Adipocyte (in vitro differentiated cells): Measurements from ENCODE around the gene DMC1.

Source experiments
- DNase-seq: peaks from one replicate; pipeline ENCODE4 v3.0.0-alpha.2; 2015; ENCODE audit warnings: low read depth
- H3K27me3 ChIP-seq: replicated peaks from 2 replicates; pipeline ENCODE4 v1.7.0; 2013; ENCODE audit warnings: mild to moderate bottlenecking, low read length, moderate library complexity; ENCODE audit not compliant: control insufficient read depth, insufficient read depth
- H3K36me3 ChIP-seq: 2 replicates; pipeline ENCODE4 v1.7.0; 2013; ENCODE audit warnings: low read length, mild to moderate bottlenecking, moderate library complexity; ENCODE audit not compliant: control insufficient read depth, insufficient read depth, severe bottlenecking
- H3K4me1 ChIP-seq: 2 replicates; pipeline ENCODE4 v1.7.0; 2013; ENCODE audit warnings: mild to moderate bottlenecking, low read length, moderate library complexity; ENCODE audit not compliant: control insufficient read depth, insufficient read depth
- H3K4me3 ChIP-seq: 2 replicates; pipeline ENCODE4 v1.7.0; 2013; ENCODE audit warnings: mild to moderate bottlenecking, low read length, moderate library complexity
- H3K9ac ChIP-seq: 2 replicates; pipeline ENCODE4 v1.7.0; 2013; ENCODE audit warnings: mild to moderate bottlenecking, low read length, moderate library complexity
- H3K9me3 ChIP-seq: 2 replicates; pipeline ENCODE4 v1.7.0; 2013; ENCODE audit warnings: mild to moderate bottlenecking, low read length, moderate library complexity; ENCODE audit not compliant: control insufficient read depth

DMC1 gene

DNA sequence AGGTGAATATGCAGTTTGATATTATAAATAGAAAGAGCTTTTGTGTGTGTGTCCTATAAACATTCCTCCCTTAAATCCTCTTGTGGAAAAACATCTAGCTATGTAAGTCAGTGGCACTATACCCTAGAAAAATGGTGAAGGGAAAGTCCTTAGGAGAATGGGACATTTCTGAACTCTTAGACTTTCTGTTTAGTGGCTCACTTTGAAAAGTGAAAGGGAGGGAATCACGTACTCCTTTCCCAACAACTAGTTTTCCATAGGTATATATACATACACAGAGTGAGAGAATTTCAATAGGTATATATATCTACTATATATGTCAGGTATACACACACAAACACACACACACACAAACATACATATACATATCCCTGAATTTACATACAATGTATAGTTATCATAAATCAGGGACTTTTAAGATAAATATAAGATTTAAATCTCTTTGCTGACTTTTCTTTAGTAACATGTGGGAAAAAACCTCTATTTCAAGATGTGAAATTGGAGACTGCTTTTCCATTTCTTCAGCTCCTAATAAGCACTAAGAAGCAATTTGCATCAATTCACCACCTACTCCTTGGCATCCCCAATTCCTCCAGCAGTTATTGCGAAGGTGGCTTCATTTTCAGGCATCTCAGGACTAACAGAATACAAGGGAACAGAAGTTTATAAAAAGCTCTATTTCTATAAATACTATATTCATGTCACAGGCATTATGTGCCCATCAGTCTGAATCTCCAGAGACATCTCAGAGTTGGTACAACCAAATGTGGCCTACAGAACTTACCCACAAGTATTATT, 50.3 kb downstream of the DMC1 start:
- DNase-seq = no peak
- Histone ChIP-seq H3K36me3 (no peaks in the 10 kb centered on the region), H3K9me3 (no peaks in the 10 kb centered on the region), H3K27me3 (no peaks in the 10 kb centered on the region), H3K4me1 (no peaks in the 10 kb centered on the region), H3K4me3 (no peak overlapping the region), H3K9ac (no peak overlapping the region)

DNA sequence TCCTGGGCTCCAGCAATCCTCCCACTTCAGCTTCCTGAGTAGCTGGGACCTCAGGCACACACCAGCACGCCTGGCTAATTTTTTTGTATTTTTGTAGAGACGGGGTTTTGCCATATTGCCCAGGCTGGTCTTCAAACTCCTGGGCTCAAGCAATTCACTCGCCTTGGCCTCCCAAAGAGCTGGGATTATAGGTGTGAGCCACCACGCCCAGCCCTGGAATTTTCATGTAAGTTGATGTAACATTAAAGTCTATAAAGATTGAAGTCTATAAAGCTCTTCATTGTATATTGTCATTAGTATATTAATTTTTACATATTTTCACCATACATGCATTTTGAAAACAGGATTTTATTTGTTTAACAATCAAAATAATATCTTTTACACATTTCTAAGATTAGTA, 51.4 kb downstream of the DMC1 start:
- no peak for DNase-seq
- no peaks in the 10 kb centered on the region for H3K27me3 ChIP-seq
- no peaks in the 10 kb centered on the region for H3K9me3 ChIP-seq
- no peak overlapping the region for H3K4me3 ChIP-seq
- no peaks in the 10 kb centered on the region for H3K4me1 ChIP-seq
- no peak overlapping the region for H3K9ac ChIP-seq
- H3K36me3 ChIP-seq = no peaks in the 10 kb centered on the region

DNA sequence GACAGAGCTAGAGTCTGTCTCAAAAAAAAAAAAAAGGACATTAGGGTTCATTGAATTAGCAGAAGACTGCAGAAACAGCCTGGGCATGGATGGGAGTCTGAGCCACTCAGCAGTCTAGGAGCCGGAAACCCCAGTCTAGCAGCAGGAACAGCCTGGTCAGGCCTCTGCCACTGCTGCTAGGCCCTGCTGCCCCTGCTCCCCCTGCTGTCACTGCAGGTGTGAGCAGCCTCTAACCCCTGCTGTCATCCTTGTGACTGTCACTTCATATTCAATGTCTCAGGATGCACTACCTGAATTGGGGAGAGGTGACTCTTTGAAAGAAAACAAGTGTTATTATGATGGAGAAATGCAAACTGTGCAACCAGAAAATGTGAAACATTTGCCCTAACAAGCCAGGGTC, 56.9 kb downstream of the DMC1 start:
- H3K4me3 ChIP-seq = no peak overlapping the region
- H3K9ac ChIP-seq = no peak overlapping the region
- no peaks in the 10 kb centered on the region for H3K36me3 ChIP-seq
- no peaks in the 10 kb centered on the region for H3K27me3 ChIP-seq
- H3K4me1 ChIP-seq = no peaks in the 10 kb centered on the region
- H3K9me3 ChIP-seq = no peaks in the 10 kb centered on the region
- no peak for DNase-seq

DNA sequence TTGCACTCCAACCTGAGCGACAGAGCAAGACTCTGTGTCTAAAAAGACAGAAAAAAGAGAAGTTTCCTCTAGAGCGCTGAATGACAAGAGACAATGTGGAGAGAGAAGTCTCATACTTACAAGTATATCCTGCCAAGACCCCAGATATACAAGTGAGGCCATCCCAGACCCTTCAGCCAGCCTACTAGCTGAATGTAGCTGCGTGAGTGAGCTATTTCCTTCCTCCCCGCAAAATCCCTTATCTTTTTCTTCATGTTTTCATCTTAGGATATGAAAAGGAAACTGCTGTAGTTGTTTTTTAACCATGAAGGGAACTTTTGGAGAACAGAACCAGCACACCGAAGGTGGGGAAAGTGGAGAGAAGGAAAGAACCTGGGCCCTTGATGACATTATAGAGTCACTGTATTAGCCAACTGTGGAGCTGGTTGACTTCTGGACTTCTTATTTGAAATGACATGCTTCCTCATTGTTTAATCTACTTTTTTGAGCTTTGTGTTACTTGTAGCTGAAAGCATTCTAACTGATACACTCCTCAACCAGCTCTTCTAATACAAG, 59.5 kb downstream of the DMC1 start:
- no peaks in the 10 kb centered on the region for H3K36me3 ChIP-seq
- no peak for DNase-seq
- no peaks in the 10 kb centered on the region for H3K27me3 ChIP-seq
- H3K4me1 ChIP-seq = peaks cover 7% of the 10 kb centered on the region
- no peak overlapping the region for H3K9ac ChIP-seq
- H3K9me3 ChIP-seq = no peaks in the 10 kb centered on the region
- H3K4me3 ChIP-seq = no peak overlapping the region

DNA sequence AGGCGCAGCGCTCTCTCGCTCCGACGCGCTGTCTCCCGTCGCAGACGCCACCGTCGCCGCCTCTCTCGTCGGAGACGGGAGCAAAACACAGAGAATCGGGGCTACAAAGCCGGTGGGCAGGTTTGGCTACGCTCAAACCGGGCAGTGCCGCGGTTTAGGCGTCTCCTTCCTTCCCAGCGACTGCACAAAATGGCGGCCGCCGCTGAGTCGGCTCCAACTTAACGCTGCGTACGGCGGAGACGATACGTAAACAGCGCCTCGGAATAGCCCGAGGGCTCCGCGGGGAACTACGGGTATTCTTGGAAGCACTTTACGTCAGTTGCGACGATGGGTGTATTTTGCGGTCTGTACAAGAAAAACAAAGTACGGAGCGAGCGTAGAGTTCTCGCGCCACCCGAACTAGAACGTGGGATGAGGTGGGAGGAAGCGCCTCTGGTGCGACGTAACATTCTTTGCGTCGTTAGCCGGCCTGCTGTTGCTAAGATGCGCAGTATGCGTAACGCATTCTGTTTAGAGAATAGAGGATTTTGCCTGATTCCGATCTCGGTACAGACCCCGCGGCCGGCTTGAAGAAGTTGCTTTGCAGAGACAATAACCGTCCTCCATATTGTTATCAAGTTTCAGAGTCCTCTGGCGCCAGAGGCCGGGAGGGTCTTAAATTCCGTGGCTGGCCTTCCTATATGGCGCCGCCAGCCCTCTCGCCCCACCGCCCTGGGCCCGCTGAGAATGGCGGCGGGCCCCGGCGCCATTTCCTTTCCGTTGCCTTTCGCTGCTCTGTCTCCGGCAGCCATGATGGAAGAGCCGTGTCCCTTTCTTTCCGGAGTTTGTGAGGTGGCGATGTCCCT, 63.6 kb downstream of the DMC1 start, which contains the start of gene DDX17:
DDX17 (minus strand) TSS at position 194 of the 845 bp plus-strand sequence.
- Histone ChIP-seq H3K4me1 (peaks cover 37% of the 10 kb centered on the region), H3K9ac (peak within 1 kb of the TSS; percentile 100), H3K36me3 (peaks cover 10% of the 10 kb centered on the region), H3K4me3 (peak within 1 kb of the TSS; percentile 92), H3K9me3 (no peaks in the 10 kb centered on the region), H3K27me3 (no peaks in the 10 kb centered on the region)
- DNase-seq = peak; percentile 98

DNA sequence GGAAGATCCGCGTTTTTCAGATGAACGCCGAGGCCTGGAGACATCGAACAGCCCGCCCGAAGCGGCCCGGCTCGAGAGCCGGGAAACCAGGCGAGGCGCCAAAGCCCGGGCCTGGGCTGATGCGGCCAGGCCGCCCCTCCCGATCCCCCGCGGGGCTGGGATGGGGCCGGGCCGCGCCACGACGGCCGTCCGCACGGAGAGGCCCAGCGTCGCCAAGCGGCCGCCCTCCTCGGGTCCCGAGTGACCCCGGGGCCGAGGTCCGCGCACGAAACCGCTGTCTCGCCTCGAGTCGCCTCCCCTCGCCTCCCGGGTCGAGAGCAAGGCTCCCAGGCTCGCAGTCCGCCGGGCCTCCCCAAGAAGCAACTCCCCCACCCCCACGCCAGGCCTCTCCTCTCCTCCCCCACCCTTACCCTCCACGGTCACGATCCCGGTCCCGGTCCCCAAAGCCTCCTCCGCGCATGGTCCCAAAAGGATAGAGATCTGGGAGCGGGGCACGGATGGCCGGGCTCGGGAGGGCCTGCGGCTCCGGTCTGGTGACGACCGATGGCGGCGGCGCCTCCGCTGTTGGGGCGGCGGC, 64.4 kb downstream of the DMC1 start:
- Histone ChIP-seq H3K9me3 (no peaks in the 10 kb centered on the region), H3K4me3 (peak overlapping the region; percentile 92), H3K4me1 (peaks cover 41% of the 10 kb centered on the region), H3K27me3 (no peaks in the 10 kb centered on the region), H3K36me3 (peaks cover 15% of the 10 kb centered on the region), H3K9ac (peak overlapping the region; percentile 100)
- peak; percentile 88 for DNase-seq

DNA sequence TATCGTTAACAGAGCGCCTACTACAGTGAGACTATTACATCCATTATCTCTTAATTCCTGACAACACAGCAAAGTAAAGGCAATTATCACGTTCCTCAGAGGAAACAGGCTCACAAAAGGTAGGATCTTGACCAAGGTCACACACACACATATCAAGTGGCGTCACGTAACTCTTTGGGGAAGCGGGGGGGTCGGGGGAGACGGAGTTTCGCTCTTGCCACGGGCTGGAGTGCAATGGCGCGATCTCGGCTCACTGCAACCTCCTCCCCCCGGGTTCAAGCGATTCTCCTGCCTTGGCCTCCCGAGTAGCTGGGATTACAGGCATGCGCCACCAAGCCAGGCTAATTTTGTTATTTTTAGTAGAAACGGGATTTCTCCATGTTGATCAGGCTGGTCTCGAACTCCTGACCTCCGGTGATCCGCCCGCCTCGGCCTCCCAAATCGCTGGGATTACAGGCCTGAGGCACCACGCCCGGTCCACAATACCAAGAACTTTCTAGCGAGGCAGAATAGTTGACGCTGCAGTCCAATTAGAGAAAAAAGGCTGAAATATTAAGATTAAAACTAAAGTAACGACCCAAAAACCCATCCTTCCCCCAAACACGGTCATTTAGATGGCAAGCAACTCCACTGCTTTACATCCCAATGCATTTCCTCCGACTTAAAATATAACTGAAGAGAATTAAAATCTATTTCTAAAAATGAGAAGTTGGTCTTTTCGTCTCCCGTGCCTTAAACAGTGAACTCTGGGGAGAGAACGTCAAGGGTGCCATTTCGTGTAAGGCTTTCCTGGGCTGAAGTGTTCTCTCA, 65.0 kb downstream of the DMC1 start:
- H3K36me3 ChIP-seq = peaks cover 20% of the 10 kb centered on the region
- H3K9me3 ChIP-seq = no peaks in the 10 kb centered on the region
- peaks cover 41% of the 10 kb centered on the region for H3K4me1 ChIP-seq
- peak overlapping the region; percentile 100 for H3K9ac ChIP-seq
- peak overlapping the region; percentile 92 for H3K4me3 ChIP-seq
- H3K27me3 ChIP-seq = no peaks in the 10 kb centered on the region
- DNase-seq = peak; percentile 69

DNA sequence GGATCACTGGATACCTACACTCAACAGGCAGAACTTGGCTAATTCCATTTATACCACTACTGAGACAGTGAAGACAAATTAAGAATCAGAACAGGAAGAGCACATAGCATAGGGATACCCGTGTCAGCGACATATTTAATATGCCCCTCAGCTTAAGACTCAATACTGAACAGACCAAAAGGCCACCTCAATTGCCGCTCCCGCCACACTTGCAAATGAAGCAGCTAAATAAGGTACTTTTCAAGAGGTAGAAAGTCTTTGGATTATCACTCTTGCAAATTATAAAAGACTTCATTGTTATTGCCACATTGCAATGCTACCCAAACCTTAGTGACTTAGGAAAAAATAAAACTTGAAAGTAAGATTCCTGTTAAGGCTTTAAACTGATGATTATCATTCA, 67.0 kb downstream of the DMC1 start:
- peak overlapping the region; percentile 92 for H3K4me3 ChIP-seq
- peaks cover 39% of the 10 kb centered on the region for H3K36me3 ChIP-seq
- H3K9me3 ChIP-seq = no peaks in the 10 kb centered on the region
- no peaks in the 10 kb centered on the region for H3K27me3 ChIP-seq
- DNase-seq = no peak
- H3K9ac ChIP-seq = peak overlapping the region; percentile 100
- H3K4me1 ChIP-seq = peaks cover 41% of the 10 kb centered on the region

DNA sequence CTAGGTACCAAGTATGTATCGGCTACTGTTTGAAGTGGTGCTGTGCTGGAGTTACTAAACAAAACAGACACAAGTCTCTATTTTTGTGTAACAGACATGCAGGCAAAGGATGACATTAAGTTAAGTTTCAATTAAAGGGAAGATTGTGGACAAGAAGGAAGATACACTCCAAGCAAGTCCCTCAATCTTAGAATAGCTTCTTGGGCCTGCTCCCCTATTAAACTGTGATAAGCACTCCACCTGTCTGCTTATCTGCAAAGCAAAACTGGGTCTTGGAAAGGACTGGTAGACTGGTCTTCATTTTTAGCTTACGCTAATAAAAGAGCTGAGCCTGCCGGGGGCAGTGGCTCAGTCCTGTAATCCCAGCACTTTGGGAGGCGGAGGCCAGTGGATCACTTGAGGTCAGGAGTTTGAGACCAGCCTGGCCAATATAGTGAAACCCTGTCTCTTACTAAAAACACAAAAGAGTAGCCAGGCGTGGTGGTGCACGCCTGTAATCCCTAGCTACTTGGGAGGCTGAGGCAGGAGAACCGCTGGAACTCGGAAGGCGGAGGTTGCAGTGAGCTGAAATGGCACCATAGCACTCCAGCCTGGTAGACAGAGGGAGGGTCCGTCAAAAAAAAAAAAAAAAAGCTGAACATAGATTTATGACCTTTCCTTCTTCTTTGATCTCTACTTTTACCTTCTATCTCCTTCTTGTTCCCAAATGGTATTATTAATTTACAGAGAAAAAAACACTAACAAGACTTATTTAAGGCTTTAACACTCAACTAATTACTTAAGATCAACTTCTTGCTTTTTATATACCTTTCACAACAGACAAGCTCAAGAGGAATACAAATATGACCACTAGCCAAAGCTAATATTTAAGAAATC, 67.9 kb downstream of the DMC1 start:
- no peak for DNase-seq
- Histone ChIP-seq H3K4me1 (peaks cover 39% of the 10 kb centered on the region), H3K9me3 (no peaks in the 10 kb centered on the region), H3K36me3 (peaks cover 49% of the 10 kb centered on the region), H3K9ac (peak overlapping the region; percentile 100), H3K4me3 (peak overlapping the region; percentile 92), H3K27me3 (no peaks in the 10 kb centered on the region)

DNA sequence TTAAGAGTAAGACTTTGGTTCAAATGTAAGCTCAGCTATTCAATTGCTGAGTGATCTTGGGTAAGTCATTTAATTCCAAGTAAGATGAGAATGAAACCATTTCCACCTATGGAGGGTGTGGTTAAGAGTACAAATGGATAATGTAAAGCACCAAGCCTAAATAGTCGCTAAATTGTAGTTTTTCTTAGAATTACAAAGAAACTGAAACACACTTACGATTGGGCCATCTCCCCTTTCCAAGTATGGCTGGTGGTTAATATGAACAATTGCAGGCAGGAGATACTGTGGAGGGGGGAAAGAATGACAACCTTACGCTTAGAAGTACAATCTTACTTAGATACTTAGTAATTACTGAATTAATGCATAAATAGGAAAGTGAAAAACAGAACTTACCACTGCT, 72.1 kb downstream of the DMC1 start:
- Histone ChIP-seq H3K36me3 (peaks cover 87% of the 10 kb centered on the region), H3K9me3 (no peaks in the 10 kb centered on the region), H3K4me3 (no peak overlapping the region), H3K27me3 (no peaks in the 10 kb centered on the region), H3K4me1 (peaks cover 42% of the 10 kb centered on the region), H3K9ac (no peak overlapping the region)
- no peak for DNase-seq
